GM03348 (cell line): Measurements from ENCODE around the gene EIF4H.
A peak's percentile ranks its signal among the peaks of the same experiment; 100 is the strongest.
"Not testable (repeated sequence)": the region's sequence is repeated elsewhere in the genome, so short reads cannot be mapped to it uniquely, and the experiment has no call there.

Experiments
- DNase-seq: peaks from one replicate; pipeline ENCODE4 v3.0.0; 2012; ENCODE audit warnings: low spot score

Gene EIF4H

DNA sequence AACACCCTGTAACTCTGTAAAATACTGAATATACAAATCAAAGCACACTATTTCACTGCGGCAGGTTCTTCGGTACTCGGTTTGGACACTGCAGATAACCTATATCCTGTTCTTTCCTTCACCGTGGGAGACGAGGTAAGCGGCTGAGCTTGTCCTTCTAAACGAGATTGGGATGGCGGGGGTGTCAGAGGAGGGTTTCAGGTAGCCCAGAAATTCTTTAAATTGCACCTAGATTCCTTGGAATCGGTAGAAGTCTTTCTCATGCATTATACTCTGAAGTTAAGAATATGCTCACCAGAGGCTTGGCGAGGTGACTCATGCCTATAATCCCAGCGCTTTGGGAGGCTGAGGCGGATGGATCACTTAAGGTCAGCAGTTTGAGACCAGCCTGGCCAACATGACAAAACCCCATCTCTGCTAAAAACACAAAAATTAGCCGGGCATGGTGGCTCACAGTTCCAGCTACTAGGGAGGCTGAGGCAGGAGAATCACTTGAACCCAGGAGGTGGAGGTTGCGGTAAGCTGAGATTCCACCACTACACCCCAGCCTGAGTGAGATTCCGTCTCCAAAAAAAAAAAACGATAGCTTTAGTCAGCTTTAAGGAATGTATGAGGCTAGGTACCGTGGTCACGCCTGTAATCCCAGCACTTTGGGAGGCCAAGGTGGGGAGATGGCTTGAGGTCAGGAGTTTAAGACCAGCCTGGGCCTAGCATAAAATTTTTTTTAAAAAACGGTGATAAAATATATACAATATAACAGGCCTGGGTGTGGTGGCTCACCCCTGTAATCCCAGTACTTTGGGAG lies 25.6 kb downstream of the EIF4H start:
- no peak for DNase-seq

DNA sequence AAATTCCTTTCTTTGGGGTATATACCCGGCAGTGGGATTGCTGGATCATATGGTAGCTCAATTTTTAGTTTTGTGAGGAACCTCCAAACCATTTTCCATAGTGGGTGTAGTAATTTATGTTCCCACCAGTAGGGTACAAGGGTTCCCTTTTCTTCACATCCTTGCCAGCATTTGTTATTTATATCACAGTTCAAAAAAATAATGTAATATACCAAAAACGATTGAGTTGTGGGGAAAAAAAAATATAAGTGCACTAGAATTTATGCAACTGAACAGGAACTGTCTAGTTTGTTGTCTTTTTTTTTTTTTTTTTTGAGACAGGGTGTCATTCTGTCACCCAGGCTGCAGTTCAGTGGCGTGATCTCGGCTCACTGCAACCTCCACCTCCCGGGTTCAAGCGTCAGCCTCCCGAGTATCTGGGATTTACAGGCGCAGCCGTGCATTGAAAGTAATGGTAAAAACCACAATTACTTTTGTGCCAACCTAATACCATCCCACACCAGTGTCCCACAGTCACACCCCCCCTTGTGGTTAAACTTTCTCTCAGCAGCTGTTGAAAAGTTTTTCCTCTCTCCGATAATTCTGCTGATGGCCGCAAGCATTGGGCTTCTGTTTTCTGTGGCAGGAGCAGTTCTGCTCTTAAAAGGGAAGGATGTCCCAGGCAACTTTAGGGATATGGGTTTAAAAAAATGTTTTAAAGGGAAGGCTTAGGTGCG lies 28.8 kb downstream of the EIF4H start:
- peak; percentile 70 for DNase-seq

DNA sequence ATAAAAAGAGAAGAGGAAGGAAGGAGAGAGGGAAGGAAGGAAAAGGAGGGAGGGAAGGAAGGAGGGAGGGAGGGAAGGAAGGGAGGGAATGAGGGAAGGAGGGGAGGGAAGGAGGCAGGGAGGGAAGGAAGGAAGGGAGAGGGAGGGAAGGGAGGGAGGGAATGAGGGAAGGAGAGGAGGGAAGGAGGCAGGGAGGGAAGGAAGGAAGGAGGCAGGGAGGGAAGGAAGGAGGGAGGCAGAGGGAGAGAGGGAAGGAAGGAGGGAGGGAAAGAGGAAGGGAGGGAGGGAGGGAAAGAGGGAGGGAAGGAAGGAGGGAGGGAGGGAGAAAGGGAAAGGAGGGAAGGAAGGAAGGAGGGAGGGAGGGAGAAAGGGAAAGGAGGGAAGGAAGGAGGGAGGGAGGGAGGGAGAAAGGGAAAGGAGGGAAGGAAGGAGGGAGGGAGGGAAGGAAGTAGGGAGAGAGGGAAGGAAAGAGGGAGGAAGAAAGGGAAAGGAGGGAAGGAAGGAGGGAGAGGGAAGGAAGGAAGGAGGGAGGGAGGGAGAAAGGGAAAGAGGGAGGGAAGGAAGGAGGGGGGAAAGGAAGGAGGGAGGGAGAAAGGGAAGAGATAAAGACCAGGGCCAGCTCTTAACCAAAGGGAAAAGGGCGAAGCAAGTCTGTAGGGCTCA lies 29.9 kb downstream of the EIF4H start:
- no peak for DNase-seq

DNA sequence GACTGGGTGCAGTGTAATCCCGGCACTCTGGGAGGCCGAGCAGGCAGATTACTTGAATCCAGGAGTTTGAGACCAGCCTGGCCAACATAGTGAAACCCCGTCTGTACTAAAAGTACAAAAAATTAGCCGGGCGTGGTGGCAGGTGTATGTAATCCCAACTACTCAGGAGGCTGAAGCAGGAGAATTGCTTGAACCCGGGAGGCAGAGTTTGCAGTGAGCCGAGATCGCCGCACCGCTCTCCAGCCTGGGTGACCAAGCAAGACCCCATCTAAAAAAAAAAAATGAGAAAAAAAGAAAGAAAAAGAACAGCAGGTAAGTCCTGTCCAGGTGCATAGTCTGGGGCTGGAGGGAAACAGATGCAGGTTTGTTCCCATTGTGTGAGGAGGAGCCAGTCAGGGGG lies 31.9 kb downstream of the EIF4H start:
- not testable (repeated sequence) for DNase-seq

DNA sequence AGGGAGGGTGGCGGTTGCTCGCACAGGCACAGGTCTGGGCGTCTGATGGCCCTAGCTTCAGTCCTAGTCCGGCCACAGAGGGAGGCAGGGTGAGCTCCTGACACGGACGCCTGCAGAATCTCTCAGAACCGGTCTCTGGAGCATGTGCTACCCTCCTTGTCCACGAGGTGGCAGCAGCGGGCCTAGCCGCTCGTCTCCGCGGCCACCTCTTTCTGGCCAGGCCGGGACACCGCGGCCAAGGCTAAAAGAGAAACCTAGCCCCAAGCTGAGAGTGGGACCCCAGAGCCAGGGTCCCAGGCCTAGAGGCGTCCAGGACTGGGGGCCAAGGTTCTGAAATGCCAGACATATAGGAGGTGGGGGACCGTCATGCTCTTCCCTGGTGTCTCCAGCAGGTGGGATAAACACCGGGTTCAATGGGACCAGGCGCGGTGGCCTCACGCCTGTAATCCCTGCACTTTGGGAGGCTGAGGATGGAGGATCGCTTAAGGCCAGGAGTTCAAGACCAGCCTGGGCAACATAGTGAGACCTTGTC lies 32.5 kb downstream of the EIF4H start:
- peak; percentile 88 for DNase-seq

DNA sequence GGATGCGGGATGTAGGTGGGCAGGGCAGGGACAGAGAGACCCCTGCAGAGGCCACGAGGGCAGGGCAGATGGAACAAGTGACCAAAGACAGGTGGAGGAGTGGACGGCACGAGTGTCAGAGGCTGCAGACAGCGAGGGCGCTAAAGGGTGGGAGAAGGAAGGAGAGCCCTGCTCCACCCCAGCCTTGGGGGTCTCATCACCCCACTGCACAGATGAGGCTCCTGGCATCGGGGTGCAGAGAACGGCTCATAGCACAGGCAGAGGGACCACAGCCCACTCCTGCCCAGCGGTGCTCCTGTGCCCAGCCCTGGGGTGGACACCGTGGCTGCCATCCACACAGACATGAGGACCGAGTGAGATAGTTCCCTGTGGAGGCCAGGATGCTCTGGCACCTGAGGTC lies 33.4 kb downstream of the EIF4H start:
- DNase-seq = no peak

DNA sequence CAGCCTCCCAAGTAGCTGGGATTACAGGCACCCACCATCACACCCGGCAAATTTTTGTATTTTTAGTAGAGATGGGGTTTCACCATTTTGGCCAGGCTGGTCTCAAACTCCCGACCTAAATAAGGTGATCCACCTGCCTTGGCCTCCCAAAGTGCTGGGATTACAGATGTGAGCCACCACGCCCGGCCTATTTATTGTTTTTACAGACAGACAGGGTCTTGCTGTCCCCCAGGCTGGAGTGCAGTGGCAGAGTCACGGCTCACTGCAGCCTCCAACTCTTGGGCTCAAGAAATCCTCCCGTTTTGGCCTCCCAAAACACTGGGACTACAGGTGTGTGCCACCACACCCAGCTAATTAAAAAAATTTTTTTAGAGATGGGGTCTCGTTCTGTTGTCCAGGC lies 34.1 kb downstream of the EIF4H start:
- not testable (repeated sequence) for DNase-seq

DNA sequence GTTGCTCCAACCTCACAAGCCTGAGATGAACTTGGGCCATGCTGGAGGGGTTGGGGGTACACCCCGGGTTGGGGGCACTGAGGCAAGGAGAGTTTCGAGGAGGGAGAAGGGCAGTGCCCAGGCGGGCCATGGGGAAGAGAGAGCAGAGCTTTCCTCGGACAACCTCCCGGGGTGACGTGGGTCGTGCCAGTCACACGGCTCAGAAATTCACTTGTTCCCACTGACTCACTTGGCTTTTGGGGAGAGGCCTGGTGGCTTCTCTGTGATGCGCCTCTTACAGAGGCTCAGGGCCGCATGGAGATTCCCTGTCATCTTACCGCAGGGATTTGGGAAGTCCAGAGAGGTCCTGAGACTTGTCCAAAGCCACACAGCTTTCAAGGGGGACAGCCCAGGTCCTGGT lies 38.5 kb downstream of the EIF4H start:
- DNase-seq = no peak

DNA sequence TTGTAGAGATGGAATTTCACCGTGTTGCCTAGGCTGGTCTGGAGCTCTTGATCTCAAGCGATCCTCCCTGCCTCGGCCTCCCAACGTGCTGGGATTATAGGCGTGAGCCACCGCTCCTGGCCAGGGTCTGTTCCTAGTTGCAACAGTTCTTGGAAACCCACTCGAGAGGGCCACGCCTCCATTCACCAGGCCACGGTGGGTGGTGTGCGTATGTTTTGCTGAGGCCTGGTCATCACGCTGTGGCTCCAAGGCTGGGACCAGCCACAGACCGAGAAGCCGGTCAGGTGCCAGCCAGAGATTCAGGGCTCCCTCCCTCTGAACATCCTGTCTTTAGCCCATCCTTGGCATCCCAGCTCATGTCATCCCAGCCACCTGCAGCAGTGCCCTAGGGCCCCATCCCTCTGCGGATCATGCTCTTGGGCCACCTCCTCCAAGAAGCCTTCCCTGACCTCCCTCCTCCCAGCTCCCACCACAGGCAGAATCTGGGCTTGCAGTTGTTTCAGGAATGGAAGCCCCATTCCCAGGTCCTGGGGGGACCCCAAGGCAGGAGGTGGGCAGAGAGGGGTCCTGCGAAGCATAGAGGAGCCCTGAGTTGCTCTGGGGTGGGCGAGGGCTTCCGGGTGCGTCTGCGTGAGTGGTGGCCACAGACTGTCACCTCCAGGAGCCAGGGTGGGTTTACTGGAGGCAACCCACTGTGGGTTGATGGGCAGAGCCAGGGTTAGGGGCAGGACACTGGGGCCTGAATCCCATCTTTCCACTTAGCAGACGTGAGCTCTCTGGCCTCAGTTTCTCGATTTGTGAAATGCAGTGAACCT lies 40.9 kb downstream of the EIF4H start:
- no peak for DNase-seq

DNA sequence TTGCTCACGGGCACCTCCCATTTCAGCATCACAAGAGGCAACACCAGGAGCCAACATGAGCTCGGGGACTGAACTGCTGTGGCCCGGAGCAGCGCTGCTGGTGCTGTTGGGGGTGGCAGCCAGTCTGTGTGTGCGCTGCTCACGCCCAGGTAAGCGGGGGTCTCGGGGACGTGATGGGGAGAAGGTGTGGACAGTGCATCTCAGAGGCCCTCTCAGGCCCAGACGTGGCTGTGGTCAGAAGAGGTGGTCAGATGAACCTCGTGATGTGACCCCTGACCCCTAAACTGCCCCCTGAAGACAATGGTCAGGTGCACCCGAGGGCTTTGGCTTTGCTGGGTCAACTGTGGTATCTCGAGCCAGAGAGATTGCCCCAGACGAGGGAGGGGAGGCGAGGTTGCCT lies 41.8 kb downstream of the EIF4H start:
- no peak for DNase-seq

DNA sequence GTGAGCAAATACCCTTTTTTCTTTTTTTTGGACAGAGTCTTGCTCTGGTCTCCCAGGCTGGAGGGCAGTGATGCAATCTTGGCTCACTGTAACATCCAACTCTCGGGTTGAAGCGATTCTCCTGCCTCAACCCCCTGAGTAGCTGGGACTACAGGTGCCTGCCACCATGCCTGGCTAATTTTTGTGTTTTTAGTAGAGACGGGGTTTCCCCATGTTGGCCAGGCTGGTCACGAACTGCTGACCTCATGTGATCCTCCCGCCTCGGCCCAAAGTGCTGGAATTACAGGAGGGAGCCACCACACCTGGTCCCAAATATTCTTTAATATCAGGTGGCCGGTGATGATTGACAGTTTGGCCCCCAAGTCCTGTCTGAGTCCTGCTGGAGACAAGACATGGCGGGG lies 42.2 kb downstream of the EIF4H start:
- DNase-seq = no peak

DNA sequence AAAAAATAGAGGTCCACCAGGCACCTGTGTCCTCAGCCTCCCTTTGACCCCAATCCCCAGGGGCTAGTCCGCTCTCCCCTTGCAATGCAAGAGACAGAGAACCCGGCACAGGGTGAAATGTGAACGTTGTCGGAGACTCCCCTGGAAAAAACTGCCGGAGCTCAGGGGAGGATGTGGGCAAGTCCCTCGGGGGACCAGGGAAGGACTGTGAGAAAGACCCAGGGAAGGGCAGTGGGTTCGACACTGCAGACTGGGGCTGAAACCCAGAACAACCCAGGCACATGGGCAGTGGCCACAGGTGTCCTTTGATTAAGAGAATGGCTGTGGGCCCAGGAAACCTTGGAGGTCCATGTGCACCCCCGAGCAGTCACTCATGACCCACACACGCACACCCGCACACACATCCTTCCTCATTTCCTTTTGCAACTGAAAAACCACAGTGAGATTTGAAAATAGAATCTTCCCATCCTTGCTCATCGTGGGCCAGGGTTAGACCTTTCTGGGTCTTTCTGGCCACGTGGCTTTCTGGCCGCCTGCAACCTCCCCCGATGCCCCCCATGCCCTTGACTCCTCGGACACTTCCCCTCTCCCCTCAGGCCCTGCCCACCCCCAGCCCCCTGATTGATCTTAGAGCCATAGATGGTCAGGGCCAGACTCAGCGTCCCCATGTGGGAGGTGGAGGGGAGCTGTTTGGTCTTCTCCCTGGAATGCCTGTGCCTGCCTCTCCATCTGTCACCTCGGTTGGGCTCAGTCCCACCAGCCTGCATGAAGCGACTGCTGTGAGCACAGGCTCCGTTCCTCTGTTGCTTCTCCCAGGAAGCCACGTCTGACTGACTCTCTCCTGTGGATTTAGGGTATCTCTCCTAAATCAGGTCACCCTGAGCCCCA lies 43.5 kb downstream of the EIF4H start:
- no peak for DNase-seq

DNA sequence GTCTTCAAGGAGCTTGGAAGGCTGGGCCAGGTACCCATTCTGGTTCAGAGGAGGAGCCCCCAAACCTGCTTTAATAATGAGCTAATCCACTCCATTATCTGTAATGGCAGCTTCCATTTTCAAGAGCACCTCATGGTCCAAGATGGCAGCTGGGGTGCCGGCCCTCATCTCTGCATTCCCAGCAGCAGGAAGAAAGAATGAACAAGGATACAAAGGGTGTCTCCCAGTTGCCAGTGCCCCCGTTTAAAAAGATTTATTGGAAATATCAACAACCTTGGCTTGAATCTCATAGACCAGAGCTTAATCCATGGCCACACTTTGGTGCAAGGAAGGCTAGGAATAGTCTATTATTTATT lies 44.2 kb downstream of the EIF4H start:
- DNase-seq = no peak

DNA sequence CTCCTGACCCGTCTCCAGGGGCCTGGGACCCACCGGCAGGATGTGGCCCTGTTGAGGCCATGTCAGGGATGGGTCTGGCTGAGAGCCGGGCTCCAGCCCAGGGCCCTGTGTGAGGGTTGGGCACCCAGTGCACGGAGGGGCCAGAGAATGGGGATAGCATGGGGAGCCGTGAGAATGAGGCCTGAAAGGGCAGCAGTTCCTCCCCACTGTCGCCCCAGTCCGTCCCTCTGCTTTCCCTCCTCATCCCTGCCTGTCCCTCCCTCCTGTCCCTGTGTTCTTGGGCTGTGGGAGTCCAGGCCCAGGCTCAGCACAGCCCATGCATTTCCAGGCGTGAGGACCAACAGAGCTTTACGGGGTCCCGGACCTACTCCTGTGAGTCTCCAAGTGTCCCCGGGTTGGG lies 45.3 kb downstream of the EIF4H start:
- no peak for DNase-seq

DNA sequence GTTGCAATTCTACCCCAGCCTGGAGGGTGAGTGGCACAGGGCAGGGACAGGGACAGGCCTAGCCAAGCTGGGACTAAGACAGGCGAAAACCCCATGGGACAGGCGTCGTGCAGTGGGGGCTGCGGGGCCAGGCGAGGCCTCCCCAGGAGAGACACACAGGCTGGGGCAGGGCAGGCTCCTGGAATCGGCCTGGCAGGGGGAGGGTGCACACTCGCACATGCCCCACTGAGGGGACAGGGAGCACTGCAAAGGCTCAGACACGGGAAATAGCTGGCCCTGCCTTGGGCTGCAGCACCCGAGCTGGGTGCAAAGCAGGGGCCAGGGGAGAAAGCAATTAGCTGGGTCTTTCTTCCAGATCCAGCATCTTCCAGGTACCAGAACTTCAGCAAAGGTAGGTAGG lies 46.1 kb downstream of the EIF4H start:
- DNase-seq = no peak

DNA sequence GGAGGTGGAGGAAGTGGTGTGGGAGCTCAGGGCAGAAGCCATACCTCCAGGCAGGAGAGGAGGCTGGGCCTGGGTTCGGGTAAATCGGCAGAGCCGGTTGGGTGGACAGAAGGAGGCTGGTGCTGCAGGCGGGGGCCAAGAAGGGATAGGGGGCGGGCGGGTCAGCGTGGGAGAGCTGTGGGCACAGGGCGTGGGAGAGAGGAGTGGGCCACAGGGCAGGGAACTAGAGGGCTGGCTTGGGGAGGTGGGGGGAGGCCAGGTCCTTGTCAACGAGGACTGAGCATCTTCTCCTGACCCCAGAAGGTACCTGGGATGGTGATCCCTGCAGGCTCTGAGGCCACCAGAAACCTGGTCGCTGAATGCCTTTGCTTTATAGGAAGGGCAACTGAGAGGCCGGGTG lies 47.6 kb downstream of the EIF4H start:
- DNase-seq = no peak

DNA sequence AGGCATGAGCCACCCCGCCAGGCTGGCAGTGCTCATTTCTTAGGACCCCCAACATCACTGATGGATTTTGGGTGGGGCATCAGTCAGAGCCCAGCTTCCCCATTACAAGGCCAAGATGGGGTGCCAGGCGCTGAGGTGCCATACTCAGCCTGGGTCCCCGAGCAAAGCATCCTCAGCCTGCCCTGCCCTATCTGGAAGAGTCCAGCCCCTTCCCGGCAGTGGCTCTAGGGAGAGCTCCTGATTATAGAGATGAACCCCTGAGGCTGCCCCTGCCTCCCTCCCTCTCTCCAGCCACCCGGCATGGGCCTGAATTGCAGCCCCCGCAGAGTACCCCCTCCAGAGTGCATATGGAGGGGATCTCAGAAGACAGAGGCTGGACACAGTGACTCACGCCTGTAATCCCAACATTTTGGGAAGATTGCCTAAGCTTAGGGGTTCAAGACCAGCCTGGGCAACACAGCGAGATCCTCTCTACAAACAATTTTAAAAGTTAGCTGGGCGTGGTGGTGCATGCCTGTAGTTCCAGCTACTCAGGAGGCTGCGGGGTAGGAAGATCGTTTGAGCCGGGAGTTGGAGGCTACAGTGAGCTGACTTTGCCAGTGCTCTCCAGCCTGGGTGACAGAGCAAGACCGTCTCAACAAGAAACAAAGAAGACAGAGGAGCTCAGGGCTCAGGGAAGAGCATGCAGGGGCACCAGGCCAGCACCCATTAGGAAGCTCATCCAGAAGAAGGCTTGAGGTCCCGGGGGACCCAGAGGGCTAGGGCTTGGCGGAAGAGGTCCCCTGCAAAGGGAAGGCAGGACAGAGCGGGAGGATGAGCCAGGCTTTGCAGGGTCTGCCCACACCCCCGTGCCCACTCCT lies 48.9 kb downstream of the EIF4H start:
- DNase-seq = no peak

DNA sequence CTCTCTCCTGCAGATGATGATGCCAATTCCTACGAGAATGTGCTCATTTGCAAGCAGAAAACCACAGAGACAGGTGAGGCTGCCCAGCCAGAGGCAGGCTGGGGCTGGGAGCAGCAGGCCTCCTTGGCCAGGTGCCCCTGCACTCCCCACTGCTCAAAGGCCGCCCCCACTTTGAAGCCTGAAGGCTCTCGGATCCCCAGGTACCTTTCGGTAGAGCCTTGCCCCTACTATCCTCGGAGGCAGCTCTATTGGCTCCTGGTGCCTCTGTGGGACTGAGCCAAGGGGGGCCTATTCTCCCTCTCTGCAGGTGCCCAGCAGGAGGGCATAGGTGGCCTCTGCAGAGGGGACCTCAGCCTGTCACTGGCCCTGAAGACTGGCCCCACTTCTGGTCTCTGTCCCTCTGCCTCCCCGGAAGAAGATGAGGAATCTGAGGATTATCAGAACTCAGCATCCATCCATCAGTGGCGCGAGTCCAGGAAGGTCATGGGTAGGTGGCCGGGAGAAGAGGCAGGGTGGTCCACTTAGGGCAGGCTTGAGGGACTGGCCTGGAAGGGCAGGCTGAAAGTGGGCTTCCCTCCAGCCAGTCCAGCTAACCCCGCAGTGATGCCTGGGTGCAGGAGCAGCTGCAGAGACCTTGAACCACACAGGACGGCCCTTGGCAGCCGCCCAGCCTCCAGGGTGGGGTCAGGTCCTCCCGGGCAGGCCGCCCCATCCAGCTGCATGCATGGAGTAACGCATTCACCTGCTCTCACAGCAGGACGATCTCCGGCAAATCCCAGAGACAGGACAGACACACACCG lies 49.8 kb downstream of the EIF4H start:
- no peak for DNase-seq

DNA sequence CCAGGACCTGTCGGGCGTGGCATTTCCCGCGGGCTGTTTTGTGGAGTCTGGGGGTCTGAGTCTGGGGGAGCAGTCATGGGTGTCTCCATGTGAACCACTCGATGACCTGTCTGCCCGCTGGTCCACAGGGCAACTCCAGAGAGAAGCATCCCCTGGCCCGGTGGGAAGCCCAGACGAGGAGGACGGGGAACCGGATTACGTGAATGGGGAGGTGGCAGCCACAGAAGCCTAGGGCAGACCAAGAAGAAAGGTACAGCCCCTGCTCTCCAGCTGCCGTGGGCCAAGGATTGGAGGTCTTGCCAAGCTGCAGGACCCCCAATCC lies 50.3 kb downstream of the EIF4H start:
- no peak for DNase-seq
